MCF 10A (cell line): Measurements from ENCODE around the gene RAB12. TPM values are rescaled to one million over a fixed set of nuclear protein-coding genes. Genes with fewer than 3 reads are reported as not detected.
A peak's percentile ranks its signal among the peaks of the same experiment; 100 is the strongest.

Source experiments
- BruUV-seq: library from RNA; stranded (reverse); fragments of 400-500 nt; replicated peaks from 2 replicates; lab custom pipeline; 2021; lab: Mats Ljungman, UMichigan
- CTCF ChIA-PET: fragments of 300-600 bp; sonication (Branson Sonifier 250); formaldehyde crosslinking; extraction: SDS; loops from one replicate; lab custom pipeline; 2021; ENCODE audit warnings: antibody characterized with exemption, inconsistent platforms; lab: Yijun Ruan, JAX
- POLR2A ChIA-PET: fragments of 300-600, 350-650 bp; sonication (Branson Sonifier 250); formaldehyde crosslinking; extraction: SDS; loops from one replicate; lab custom pipeline; 2020; ENCODE audit warnings: antibody characterized with exemption, inconsistent platforms; lab: Yijun Ruan, JAX
- DNase-seq: peaks from one replicate; pipeline ENCODE4 v3.0.0-alpha.2; 2018; ENCODE audit not compliant: unreplicated experiment
- H3K27ac Mint-ChIP-seq: one replicate; pipeline ENCODE4 v1.8.0; 2022; ENCODE audit warnings: mild to moderate bottlenecking, low read depth, mixed read lengths; ENCODE audit not compliant: unreplicated experiment
- H3K27me3 Mint-ChIP-seq: one replicate; pipeline ENCODE4 v1.8.0; 2022; ENCODE audit warnings: mixed read lengths; ENCODE audit not compliant: insufficient read depth, unreplicated experiment
- H3K36me3 Mint-ChIP-seq: one replicate; pipeline ENCODE4 v1.8.0; 2022; ENCODE audit warnings: mild to moderate bottlenecking, moderate library complexity, mixed read lengths; ENCODE audit not compliant: insufficient read depth, unreplicated experiment
- H3K4me1 Mint-ChIP-seq: one replicate; pipeline ENCODE4 v1.8.0; 2022; ENCODE audit warnings: mixed read lengths; ENCODE audit not compliant: insufficient read depth, unreplicated experiment
- H3K4me3 Mint-ChIP-seq: one replicate; pipeline ENCODE4 v1.8.0; 2022; ENCODE audit warnings: mild to moderate bottlenecking, moderate library complexity, mixed read lengths; ENCODE audit not compliant: unreplicated experiment
- H3K9me3 Mint-ChIP-seq: one replicate; pipeline ENCODE4 v1.8.0; 2022; ENCODE audit warnings: mixed read lengths; ENCODE audit not compliant: unreplicated experiment
- intact Hi-C: fragments of 100-400 bp; cut with micrococcal nuclease; formaldehyde crosslinking; loops from 2 replicates; pipeline ENCODE4 v1.14.1; 2022
- total RNA-seq: library from RNA; stranded (reverse); gene quantifications from 2 replicates; pipeline ENCODE4 v1.2.3, GENCODE V29; 2022
- TF ChIP-seq, protein P1 (sequence below): fragments of 200-600 bp; IDR thresholded peaks from one replicate; pipeline ENCODE4 v1.8.0; 2022; ENCODE audit warnings: antibody characterized with exemption, mild to moderate bottlenecking; ENCODE audit not compliant: unreplicated experiment

Gene RAB12
- total RNA-seq, 1 experiment from 2014 or later: 27.8 TPM

GRCh38 chr18:8611916-8612576, 2.8 kb downstream of the RAB12 start:
- TF ChIP-seq, protein P1, sequence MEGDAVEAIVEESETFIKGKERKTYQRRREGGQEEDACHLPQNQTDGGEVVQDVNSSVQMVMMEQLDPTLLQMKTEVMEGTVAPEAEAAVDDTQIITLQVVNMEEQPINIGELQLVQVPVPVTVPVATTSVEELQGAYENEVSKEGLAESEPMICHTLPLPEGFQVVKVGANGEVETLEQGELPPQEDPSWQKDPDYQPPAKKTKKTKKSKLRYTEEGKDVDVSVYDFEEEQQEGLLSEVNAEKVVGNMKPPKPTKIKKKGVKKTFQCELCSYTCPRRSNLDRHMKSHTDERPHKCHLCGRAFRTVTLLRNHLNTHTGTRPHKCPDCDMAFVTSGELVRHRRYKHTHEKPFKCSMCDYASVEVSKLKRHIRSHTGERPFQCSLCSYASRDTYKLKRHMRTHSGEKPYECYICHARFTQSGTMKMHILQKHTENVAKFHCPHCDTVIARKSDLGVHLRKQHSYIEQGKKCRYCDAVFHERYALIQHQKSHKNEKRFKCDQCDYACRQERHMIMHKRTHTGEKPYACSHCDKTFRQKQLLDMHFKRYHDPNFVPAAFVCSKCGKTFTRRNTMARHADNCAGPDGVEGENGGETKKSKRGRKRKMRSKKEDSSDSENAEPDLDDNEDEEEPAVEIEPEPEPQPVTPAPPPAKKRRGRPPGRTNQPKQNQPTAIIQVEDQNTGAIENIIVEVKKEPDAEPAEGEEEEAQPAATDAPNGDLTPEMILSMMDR: no peak
- peaks cover 35% of the 10 kb centered on the region for H3K4me1 Mint-ChIP-seq
- intact Hi-C loops: no loop called here
- no peak overlapping the region for H3K27ac Mint-ChIP-seq
- H3K4me3 Mint-ChIP-seq: peak overlapping the region; percentile 86
- CTCF ChIA-PET: no interaction called here
- POLR2A ChIA-PET: interaction anchor here (0.8 kb wide), 1 partner anchor 41 kb away, joined by 3 read pairs; no protein-coding TSS in a partner anchor
- no peaks in the 10 kb centered on the region for H3K9me3 Mint-ChIP-seq
- no TSS peak for BruUV-seq
- H3K27me3 Mint-ChIP-seq: no peaks in the 10 kb centered on the region
- H3K36me3 Mint-ChIP-seq: peaks cover 5% of the 10 kb centered on the region
- DNase-seq: no peak

GRCh38 chr18:8614875-8615274, 5.6 kb downstream of the RAB12 start:
- H3K27ac Mint-ChIP-seq: peak overlapping the region; percentile 59

GRCh38 chr18:8615397-8616027, 6.3 kb downstream of the RAB12 start:
- DNase-seq: peak; percentile 93
- CTCF ChIA-PET: no interaction called here
- POLR2A ChIA-PET: interaction anchor here (0.5 to 1.4 kb wide), 7 partner anchors 10 to 1049 kb away, joined by 3 read pairs; partner anchors contain the start of gene PTPRM
- Mint-ChIP-seq H3K27ac (peak overlapping the region; percentile 59), H3K27me3 (no peaks in the 10 kb centered on the region), H3K4me3 (peak overlapping the region; percentile 36), H3K9me3 (no peaks in the 10 kb centered on the region), H3K4me1 (peaks cover 45% of the 10 kb centered on the region), H3K36me3 (peaks cover 5% of the 10 kb centered on the region)
- no TSS peak for BruUV-seq
- intact Hi-C loops: no loop called here
- TF ChIP-seq, protein P1: no peak

More at GRCh38 chr18:8614875-8615274, 5.6 kb downstream of the RAB12 start:
- no peak for DNase-seq
- intact Hi-C loops: no loop called here
- Mint-ChIP-seq H3K4me3 (peak overlapping the region; percentile 36), H3K4me1 (peaks cover 45% of the 10 kb centered on the region), H3K27me3 (no peaks in the 10 kb centered on the region), H3K36me3 (peaks cover 5% of the 10 kb centered on the region), H3K9me3 (no peaks in the 10 kb centered on the region)
- no TSS peak for BruUV-seq
- ChIA-PET POLR2A (interaction anchor here (1.0 to 1.4 kb wide), 3 partner anchors 11 to 1048 kb away, joined by 3 read pairs; partner anchors contain the start of gene PTPRM), CTCF (interaction anchor here (0.5 kb wide), 1 partner anchor 1277 kb away, joined by 4 read pairs; no protein-coding TSS in a partner anchor)
- TF ChIP-seq, protein P1: no peak

DNA sequence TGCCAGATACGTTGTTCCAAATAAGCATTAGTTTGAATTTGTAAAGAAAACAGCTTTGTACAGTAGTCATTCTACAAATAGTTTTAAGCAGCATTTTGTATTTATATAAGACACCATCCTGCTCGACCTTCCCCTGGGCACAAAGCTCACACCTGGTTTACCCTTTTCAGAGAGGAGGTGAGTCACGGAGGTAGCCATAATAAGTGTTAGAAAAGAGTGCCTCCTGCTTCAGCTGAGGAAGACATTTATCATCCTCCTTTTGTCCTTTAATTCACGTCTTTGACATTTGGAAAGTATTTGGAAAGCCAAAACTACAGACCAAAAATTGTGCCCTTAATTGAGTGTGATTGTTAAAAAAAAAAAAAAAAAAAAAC, 6.8 kb downstream of the RAB12 start:
- no TSS peak for BruUV-seq
- CTCF ChIA-PET: interaction anchor here (0.7 kb wide), 1 partner anchor 288 kb away, joined by 5 read pairs; no protein-coding TSS in a partner anchor
- intact Hi-C loops: no loop called here
- Mint-ChIP-seq H3K27me3 (no peaks in the 10 kb centered on the region), H3K4me3 (peak overlapping the region; percentile 36), H3K4me1 (peaks cover 44% of the 10 kb centered on the region), H3K9me3 (no peaks in the 10 kb centered on the region), H3K27ac (peak overlapping the region; percentile 59), H3K36me3 (peaks cover 5% of the 10 kb centered on the region)
- DNase-seq: peak; percentile 55
- TF ChIP-seq, protein P1: no peak
- POLR2A ChIA-PET: interaction anchor here (0.5 to 1.4 kb wide), 7 partner anchors 14 to 1049 kb away, joined by 3 to 4 read pairs (median 3); partner anchors contain the start of gene PTPRM
